ENCODE measurements around the gene FADS1.

DNA sequence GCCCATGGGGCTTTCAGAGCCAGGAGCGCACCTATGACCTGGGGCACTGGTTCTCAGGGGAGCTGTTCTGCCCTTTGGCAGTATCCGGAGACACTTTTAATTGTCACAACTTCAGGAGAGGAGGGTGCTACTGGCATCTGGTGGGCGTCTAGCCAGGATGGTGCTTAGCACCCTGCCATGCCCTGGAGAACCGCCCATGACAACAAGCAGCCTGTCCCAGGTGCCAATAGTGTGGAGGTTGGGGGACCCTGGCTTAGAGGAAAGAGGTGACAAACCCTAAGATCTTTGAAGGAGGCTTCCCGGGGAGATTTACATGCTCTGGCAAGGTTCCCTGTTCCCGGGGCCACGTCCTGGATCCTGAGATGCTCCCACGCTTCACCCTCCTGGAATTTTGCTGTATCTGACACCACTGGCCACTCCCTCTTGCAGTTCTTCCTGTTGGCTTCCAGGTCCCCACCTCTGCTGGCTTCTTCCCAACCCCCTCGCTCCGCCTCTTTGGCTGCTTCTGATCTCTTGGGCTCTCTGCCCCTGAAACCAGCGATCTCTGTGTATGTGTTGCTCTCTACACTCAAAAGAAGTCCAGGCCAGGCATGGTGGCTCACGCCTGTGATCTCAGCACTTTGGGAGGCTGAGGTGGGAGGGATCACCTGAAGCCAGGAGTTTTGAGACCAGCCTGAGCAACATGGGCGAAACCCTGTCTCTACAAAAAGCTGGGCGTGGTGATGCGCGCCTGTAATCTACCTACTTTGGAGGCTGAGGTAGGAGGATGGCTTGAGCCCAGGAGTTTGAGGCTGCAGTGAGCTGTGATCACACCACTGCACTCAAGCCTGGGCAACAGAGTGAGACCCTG is 43.5 kb upstream of the FADS1 start:
- TF ChIP-seq, protein P1, sequence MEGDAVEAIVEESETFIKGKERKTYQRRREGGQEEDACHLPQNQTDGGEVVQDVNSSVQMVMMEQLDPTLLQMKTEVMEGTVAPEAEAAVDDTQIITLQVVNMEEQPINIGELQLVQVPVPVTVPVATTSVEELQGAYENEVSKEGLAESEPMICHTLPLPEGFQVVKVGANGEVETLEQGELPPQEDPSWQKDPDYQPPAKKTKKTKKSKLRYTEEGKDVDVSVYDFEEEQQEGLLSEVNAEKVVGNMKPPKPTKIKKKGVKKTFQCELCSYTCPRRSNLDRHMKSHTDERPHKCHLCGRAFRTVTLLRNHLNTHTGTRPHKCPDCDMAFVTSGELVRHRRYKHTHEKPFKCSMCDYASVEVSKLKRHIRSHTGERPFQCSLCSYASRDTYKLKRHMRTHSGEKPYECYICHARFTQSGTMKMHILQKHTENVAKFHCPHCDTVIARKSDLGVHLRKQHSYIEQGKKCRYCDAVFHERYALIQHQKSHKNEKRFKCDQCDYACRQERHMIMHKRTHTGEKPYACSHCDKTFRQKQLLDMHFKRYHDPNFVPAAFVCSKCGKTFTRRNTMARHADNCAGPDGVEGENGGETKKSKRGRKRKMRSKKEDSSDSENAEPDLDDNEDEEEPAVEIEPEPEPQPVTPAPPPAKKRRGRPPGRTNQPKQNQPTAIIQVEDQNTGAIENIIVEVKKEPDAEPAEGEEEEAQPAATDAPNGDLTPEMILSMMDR (IDR thresholded peaks at IDR 0.05): no peak
- TF ChIP-seq POLR2A (IDR thresholded peaks at IDR 0.05): no peak

Measured in Peyer's patch (tissue), 4 donors.